ENCODE data around the gene USPL1.
A peak's percentile ranks its signal among the peaks of the same experiment; 100 is the strongest.

Gene USPL1

GRCh38 chr13:30698488-30699005, 80.8 kb downstream of the USPL1 start:
- no peak for DNase-seq

GRCh38 chr13:30700364-30700763, 82.6 kb downstream of the USPL1 start:
- peak in 3 of 4 experiments; percentile 24 to 50 (median 48) for DNase-seq

GRCh38 chr13:30702006-30702405, 84.3 kb downstream of the USPL1 start:
- no peak for DNase-seq

GRCh38 chr13:30704596-30704995, 86.9 kb downstream of the USPL1 start:
- DNase-seq: no peak

- DNase-seq: no peak
Observed at GRCh38 chr13:30705680-30706079, 88.0 kb downstream of the USPL1 start.

- no peak for DNase-seq
Observed at GRCh38 chr13:30708541-30708940, 90.8 kb downstream of the USPL1 start.
